Osteocyte (in vitro differentiated cells): ENCODE results near the gene CDK2. TPM values are rescaled to one million over a fixed set of nuclear protein-coding genes. Genes with fewer than 3 reads are reported as not detected.

Experiments used
- DNase-seq: peaks from one replicate; pipeline ENCODE4 v3.0.0; 2021; ENCODE audit warnings: mixed read lengths; ENCODE audit not compliant: unreplicated experiment; ENCODE audit errors: extremely low spot score
- H3K27ac Mint-ChIP-seq: one replicate; pipeline ENCODE4 v1.8.0; 2021; ENCODE audit warnings: mild to moderate bottlenecking, mixed read lengths; ENCODE audit not compliant: unreplicated experiment
- H3K27me3 Mint-ChIP-seq: one replicate; pipeline ENCODE4 v1.8.0; 2021; ENCODE audit warnings: mixed read lengths; ENCODE audit not compliant: unreplicated experiment
- H3K36me3 Mint-ChIP-seq: one replicate; pipeline ENCODE4 v1.8.0; 2021; ENCODE audit warnings: mixed read lengths; ENCODE audit not compliant: unreplicated experiment
- H3K4me1 Mint-ChIP-seq: one replicate; pipeline ENCODE4 v1.8.0; 2021; ENCODE audit warnings: mixed read lengths; ENCODE audit not compliant: unreplicated experiment
- H3K4me3 Mint-ChIP-seq: one replicate; pipeline ENCODE4 v1.8.0; 2021; ENCODE audit warnings: mild to moderate bottlenecking, moderate library complexity, mixed read lengths; ENCODE audit not compliant: unreplicated experiment
- H3K9me3 Mint-ChIP-seq: one replicate; pipeline ENCODE4 v1.8.0; 2021; ENCODE audit warnings: mixed read lengths; ENCODE audit not compliant: unreplicated experiment
- CTCF ChIP-seq: fragments of 200-600 bp; sonication (generic); IDR thresholded peaks from 2 replicates; pipeline ENCODE4 v1.5.0; 2021; ENCODE audit warnings: antibody characterized with exemption, mild to moderate bottlenecking, moderate library complexity
- total RNA-seq: library from RNA; stranded (reverse); gene quantifications from 2 replicates; pipeline ENCODE4 v1.2.1, GENCODE V29; 2021

Gene CDK2
- total RNA-seq, 1 donor from 2014 or later = 29.6 TPM

- Mint-ChIP-seq H3K27ac (no peak overlapping the region), H3K9me3 (no peaks in the 10 kb centered on the region), H3K4me3 (no peak overlapping the region), H3K4me1 (peaks cover 2% of the 10 kb centered on the region), H3K27me3 (no peaks in the 10 kb centered on the region), H3K36me3 (peaks cover 42% of the 10 kb centered on the region)
- no peak for TF ChIP-seq CTCF
- DNase-seq = no peak
These were observed 24.5 kb downstream of the CDK2 start for GRCh38 chr12:55991110-55991509.

- no peaks in the 10 kb centered on the region for H3K27me3 Mint-ChIP-seq
- H3K27ac Mint-ChIP-seq = no peak overlapping the region
- peaks cover 42% of the 10 kb centered on the region for H3K36me3 Mint-ChIP-seq
- H3K4me3 Mint-ChIP-seq = no peak overlapping the region
- no peak for TF ChIP-seq CTCF
- H3K4me1 Mint-ChIP-seq = peaks cover 15% of the 10 kb centered on the region
- H3K9me3 Mint-ChIP-seq = no peaks in the 10 kb centered on the region
- no peak for DNase-seq
These were observed 26.7 kb downstream of the CDK2 start for GRCh38 chr12:55993230-55993853.

- Mint-ChIP-seq H3K27me3 (no peaks in the 10 kb centered on the region), H3K36me3 (peaks cover 33% of the 10 kb centered on the region), H3K4me3 (no peak overlapping the region), H3K9me3 (no peaks in the 10 kb centered on the region), H3K4me1 (peaks cover 15% of the 10 kb centered on the region), H3K27ac (no peak overlapping the region)
- DNase-seq = no peak
- TF ChIP-seq CTCF = no peak
These were observed 28.7 kb downstream of the CDK2 start for GRCh38 chr12:55995366-55995765.

GRCh38 chr12:55996201-55996714 is 29.6 kb downstream of the CDK2 start:
- peaks cover 24% of the 10 kb centered on the region for H3K36me3 Mint-ChIP-seq
- no peaks in the 10 kb centered on the region for H3K27me3 Mint-ChIP-seq
- DNase-seq = no peak
- H3K4me3 Mint-ChIP-seq = peak overlapping the region; percentile 95
- TF ChIP-seq CTCF = peak; percentile 81
- H3K27ac Mint-ChIP-seq = peak overlapping the region; percentile 87
- H3K9me3 Mint-ChIP-seq = no peaks in the 10 kb centered on the region
- peaks cover 16% of the 10 kb centered on the region for H3K4me1 Mint-ChIP-seq

GRCh38 chr12:55996715-55997534 is 30.3 kb downstream of the CDK2 start, which contains the start of gene SUOX:
Gene SUOX, plus strand, starts transcription at chr12:55997276. Its CDS starts 4,946 bp downstream, at chr12:56002222.
- DNase-seq = peak; percentile 97
- Mint-ChIP-seq H3K4me3 (peak within 1 kb of the TSS; percentile 95), H3K9me3 (no peaks in the 10 kb centered on the region), H3K4me1 (peaks cover 18% of the 10 kb centered on the region), H3K36me3 (peaks cover 23% of the 10 kb centered on the region), H3K27ac (peak within 1 kb of the TSS; percentile 87), H3K27me3 (no peaks in the 10 kb centered on the region)
- no peak for TF ChIP-seq CTCF
